Subcutaneous abdominal adipose tissue (tissue), 5 donors: Measurements from ENCODE around the gene CDC14B.

Source experiments
- H3K27ac ChIP-seq: one replicate; pipeline ENCODE4 v1.7.0; 2013; ENCODE audit warnings: low read depth, mild to moderate bottlenecking, inconsistent platforms, low read length, moderate library complexity
- H3K27me3 ChIP-seq, 5 donors: one replicate each; pipeline ENCODE4 v1.7.0; 2013; ENCODE audit warnings: low read length in 5 of 5, inconsistent platforms in 1 of 5; ENCODE audit not compliant: control insufficient read depth in 5 of 5, insufficient read depth in 4 of 5
- H3K36me3 ChIP-seq, 5 donors: one replicate each; pipeline ENCODE4 v1.7.0; 2013; ENCODE audit warnings: low read length in 5 of 5; ENCODE audit not compliant: control insufficient read depth in 5 of 5, insufficient read depth in 5 of 5
- H3K4me1 ChIP-seq, 5 donors: one replicate each; pipeline ENCODE4 v1.7.0; 2013; ENCODE audit warnings: low read length in 5 of 5, mild to moderate bottlenecking in 3 of 5, moderate library complexity in 1 of 5; ENCODE audit not compliant: control insufficient read depth in 5 of 5, insufficient read depth in 5 of 5
- H3K4me3 ChIP-seq, 5 donors: one replicate each; pipeline ENCODE4 v1.7.0; 2013; ENCODE audit warnings: low read length in 5 of 5, low read depth in 1 of 5
- H3K9ac ChIP-seq, 5 donors: one replicate each; pipeline ENCODE4 v1.7.0; 2013; ENCODE audit warnings: low read length in 5 of 5, mild to moderate bottlenecking in 4 of 5, moderate library complexity in 3 of 5
- H3K9me3 ChIP-seq, 5 donors: one replicate each; pipeline ENCODE4 v1.7.0; 2013; ENCODE audit warnings: low read length in 5 of 5; ENCODE audit not compliant: control insufficient read depth in 5 of 5
- donor health status: healthy.
- donor health status: healthy.
- donor health status: healthy.
- donor health status: healthy.
- donor health status: healthy.

CDC14B gene

DNA sequence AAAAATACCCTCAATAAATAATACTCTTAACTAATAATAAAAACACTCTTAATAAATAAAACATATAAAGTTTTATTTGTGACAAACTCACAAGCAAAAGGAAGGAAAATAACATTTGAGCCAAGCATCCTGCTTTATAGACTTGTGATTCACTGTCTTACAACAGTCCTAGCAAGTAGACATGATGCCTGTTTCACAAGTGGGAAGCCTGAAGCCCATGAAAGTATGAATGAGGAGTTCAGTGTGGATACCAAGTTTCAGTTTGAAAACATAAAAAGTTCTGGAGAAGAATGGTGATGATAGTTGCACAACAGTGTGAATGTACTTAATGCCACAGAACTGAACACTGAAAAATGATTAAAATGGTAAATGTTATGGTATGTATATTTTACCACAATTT, 158.8 kb downstream of the CDC14B start:
- Histone ChIP-seq H3K36me3 (peaks cover 0 to 20% (median 7%) of the 10 kb centered on the region in 5 donors), H3K27ac (no peak overlapping the region), H3K9ac (no peak overlapping the region), H3K4me3 (no peak overlapping the region), H3K9me3 (no peaks in the 10 kb centered on the region), H3K27me3 (no peaks in the 10 kb centered on the region), H3K4me1 (no peaks in the 10 kb centered on the region)

DNA sequence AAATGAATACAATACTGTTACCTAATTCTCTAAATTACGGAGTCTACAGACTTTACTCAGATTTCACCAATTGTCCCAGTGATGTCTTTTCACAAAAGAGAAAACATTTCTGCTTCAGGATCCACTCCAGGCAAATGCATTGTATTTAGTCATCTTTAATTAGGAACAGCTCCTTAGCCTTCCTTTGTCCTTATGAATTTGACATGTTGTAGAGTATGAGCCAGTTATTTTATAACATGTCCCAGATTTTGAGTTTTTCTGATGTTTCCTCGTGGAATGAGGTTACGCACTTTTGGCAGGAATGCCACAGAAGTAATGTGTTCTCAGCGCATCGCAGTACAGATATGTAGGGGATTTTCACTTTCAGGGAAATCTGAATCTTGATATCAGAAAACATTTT, 159.2 kb downstream of the CDC14B start:
- H3K9me3 ChIP-seq = no peaks in the 10 kb centered on the region

DNA sequence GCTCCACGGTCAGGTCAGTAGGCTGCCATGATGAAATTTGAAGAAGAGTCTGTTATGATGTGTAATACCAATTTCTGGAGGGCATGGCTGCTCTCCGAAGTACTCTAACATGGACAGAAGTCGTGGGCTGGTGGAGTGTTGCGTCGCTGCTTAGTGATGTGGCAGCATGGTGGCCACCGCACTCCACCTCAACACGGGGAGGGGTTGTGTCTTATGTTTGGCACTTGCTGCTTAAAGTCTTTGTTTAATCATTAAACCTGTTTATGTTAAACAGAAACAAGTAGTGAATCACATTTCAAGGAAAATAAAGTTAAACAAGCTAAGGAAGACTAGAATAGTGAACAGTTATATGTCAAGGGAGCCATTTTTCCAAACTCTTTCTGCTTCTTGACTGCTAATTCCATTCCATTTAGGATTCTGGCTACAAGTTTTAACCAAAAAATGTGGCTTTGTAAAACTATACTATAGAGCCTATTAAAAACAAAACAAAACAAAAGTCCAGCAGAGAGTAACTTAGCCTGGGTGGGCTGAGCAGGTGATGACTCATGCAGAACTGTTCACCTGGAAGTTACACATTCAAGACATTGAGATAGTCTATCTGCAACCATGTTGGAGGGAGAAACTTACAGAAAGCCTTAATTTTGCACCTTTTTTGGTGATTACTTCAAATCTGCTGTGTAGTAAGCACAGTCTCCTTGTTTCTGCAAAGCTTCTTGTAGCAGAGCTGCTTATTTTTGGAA, 160.2 kb downstream of the CDC14B start:
- H3K27me3 ChIP-seq = no peaks in the 10 kb centered on the region
- H3K9ac ChIP-seq = no peak overlapping the region
- no peaks in the 10 kb centered on the region for H3K9me3 ChIP-seq
- no peak overlapping the region for H3K4me3 ChIP-seq
- H3K27ac ChIP-seq = no peak overlapping the region
- H3K4me1 ChIP-seq = no peaks in the 10 kb centered on the region
- H3K36me3 ChIP-seq = peaks cover 0 to 10% (median 2%) of the 10 kb centered on the region in 5 donors

More for the DNA sequence above, 159.2 kb downstream of the CDC14B start:
- Histone ChIP-seq H3K36me3 (peaks cover 0 to 16% (median 3%) of the 10 kb centered on the region in 5 donors), H3K9ac (no peak overlapping the region), H3K27ac (no peak overlapping the region), H3K4me1 (no peaks in the 10 kb centered on the region), H3K27me3 (no peaks in the 10 kb centered on the region), H3K4me3 (no peak overlapping the region)

DNA sequence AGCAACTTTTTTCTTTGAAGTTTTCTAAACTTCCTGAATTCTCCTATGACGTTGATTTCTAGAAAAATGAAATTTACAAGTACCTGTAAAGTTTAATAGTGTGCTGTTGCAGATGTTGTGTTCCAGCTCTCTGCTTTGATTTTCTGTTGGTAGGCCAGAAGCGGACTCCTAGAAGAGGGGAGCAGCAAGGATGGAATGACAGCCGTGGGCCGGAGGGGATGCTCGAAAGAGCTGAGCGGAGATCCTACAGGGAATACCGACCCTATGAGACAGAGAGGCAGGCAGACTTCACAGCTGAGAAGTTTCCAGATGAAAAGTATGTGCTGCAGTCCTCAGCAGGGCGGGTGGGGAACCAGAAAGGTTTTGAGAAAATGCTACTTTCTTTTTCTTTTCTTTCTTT, 161.4 kb downstream of the CDC14B start:
- no peak overlapping the region for H3K9ac ChIP-seq
- peaks cover 0 to 7% (median 2%) of the 10 kb centered on the region in 5 donors for H3K36me3 ChIP-seq
- no peak overlapping the region for H3K27ac ChIP-seq
- H3K4me3 ChIP-seq = no peak overlapping the region
- H3K9me3 ChIP-seq = no peaks in the 10 kb centered on the region
- H3K4me1 ChIP-seq = no peaks in the 10 kb centered on the region
- no peaks in the 10 kb centered on the region for H3K27me3 ChIP-seq

DNA sequence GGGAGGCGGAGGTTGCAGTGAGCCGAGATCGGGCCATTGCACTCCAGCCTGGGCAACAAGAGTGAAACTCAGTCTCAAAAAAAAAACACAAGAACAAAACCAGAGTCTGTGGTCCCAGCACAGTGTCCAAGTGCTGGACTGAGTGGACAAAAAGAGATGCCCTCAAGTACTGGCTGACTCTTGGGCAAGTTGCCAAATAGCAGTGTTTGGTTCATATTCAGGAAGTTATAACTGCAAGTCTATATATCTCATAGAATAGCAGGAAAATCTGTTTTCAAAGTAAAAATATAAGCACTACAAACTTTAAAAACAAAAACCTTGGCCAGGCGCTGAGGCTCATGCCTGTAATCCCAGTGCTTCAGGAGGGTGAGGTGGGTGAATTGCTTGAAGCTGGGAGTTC, 162.4 kb downstream of the CDC14B start:
- Histone ChIP-seq H3K27ac (no peak overlapping the region), H3K4me3 (no peak overlapping the region), H3K9ac (no peak overlapping the region), H3K4me1 (no peaks in the 10 kb centered on the region), H3K36me3 (peaks cover 0 to 7% (median 2%) of the 10 kb centered on the region in 5 donors), H3K27me3 (no peaks in the 10 kb centered on the region), H3K9me3 (no peaks in the 10 kb centered on the region)

DNA sequence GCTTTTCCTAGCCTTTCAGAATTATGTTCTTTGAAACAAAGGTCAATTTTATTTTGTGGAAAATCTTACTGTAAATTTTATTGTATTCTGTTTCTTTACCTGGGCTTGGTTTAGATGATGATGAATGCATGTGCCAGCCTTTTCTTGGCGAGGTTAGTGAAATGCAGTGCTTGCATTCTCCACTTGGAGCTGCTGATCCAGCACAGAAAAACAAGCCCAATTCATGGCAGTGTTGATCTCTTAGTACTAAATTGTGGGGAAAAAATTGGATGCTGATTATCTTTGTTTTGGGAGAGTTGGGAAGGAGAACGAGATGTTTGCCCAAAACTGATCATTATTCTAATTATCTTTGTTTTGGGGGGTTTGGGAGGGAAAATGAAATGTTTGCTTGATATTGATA, 166.0 kb downstream of the CDC14B start:
- no peak overlapping the region for H3K27ac ChIP-seq
- H3K36me3 ChIP-seq = no peaks in the 10 kb centered on the region
- H3K4me3 ChIP-seq = no peak overlapping the region
- no peak overlapping the region for H3K9ac ChIP-seq
- no peaks in the 10 kb centered on the region for H3K27me3 ChIP-seq
- no peaks in the 10 kb centered on the region for H3K9me3 ChIP-seq
- peaks cover 0 to 18% (median 17%) of the 10 kb centered on the region in 5 donors for H3K4me1 ChIP-seq

DNA sequence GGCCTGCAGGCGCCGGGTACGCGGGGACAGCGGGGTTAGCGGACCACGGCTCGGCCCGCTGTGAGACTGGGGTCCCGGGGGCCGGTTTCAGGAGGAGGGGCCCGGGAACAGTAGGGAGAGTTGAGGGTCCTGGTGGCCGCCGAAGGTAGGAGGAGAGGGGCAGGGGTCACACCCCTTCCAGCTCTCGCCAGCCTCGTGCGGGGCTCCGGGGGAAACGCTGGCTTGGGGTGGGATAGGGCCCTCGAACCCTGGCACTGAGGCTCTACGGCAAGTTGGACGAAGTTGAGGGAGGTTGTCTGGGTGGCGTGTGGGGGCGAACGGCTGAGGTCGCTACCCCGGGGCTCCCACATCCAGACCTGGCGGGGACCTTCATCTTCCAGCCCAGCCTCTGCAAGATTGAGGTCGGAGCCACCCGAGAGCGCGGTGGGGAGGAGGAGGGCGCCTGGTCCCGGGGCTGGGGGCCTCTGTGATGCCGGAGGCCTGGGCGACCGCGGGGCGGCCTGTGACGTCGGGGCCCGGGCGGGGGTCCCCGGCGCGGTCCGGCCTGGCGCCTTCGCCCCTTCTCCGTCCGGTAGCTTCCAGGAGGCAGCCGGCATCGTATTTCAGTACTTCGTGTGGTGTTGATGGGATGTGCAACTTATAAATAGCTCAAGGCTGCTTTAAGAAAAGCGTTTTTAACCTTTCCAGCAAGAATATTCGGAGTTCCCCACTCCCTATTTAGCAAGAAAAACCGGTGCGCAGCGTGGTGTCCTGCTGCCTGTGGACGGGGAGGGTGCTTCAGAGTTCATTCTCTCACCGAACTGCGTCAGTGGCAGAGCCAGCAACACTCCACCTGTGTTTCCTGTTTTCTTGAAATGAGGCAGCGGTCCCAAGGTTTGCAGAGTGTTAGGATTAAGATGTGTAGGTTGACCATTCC, 168.8 kb downstream of the CDC14B start:
- H3K4me3 ChIP-seq = peak overlapping the region; percentile 64 to 87 (median 75)
- H3K9ac ChIP-seq = peak overlapping the region; percentile 56 to 82 (median 70)
- H3K4me1 ChIP-seq = peaks cover 0 to 18% (median 17%) of the 10 kb centered on the region in 5 donors
- no peaks in the 10 kb centered on the region for H3K27me3 ChIP-seq
- H3K27ac ChIP-seq = no peak overlapping the region
- no peaks in the 10 kb centered on the region for H3K9me3 ChIP-seq
- H3K36me3 ChIP-seq = no peaks in the 10 kb centered on the region
